Mucosa of gallbladder (tissue), 1 donor: ENCODE results near the gene COL16A1. TPM values are rescaled to one million over a fixed set of nuclear protein-coding genes. Genes with fewer than 3 reads are reported as not detected.

Experiments used
- DNase-seq: peaks from one replicate; pipeline ENCODE4 v3.0.0-alpha.2; 2020; ENCODE audit warnings: low spot score
- total RNA-seq: library from RNA; stranded (reverse); gene quantifications from one replicate; pipeline ENCODE4 v1.2.1, GENCODE V29; 2021
- donor health status: DM: no; HTN: no; CAD: no.

The COL16A1 gene
- total RNA-seq, 1 donor from 2014 or later = 52.5 TPM

GRCh38 chr1:31666263-31666963 is 37.4 kb downstream of the COL16A1 start:
- peak; percentile 72 for DNase-seq

DNA sequence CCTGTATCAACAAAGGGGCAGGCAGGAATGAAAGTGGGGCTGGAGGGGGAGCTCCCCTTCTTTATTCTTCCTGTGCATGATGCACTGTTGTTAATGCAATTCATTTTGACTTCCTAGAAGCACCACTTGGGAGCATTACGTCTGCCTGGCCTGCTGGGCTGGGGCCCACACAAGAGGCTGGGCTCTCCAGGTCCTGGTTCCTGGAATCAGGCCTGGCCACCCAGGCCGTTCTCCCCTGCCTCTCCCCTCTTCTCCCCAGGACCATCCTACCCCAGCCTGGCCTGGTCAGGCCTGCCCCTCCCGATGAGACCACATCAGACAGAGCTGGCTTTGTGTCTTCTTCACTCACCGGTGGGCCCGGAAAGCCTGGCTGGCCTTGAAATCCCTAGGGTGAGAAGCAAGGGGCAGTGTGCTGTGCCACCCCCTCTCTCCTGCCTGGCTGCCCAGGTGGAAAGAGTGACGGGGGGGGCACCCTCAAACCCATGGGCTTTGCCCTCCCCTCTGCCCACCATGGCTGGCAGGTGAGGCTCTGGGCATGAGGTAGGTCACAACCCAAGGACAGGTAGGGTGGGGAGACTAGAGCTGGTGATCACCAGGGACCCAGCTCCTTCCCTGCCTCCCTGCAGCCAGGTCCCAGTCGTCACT is 38.5 kb downstream of the COL16A1 start:
- no peak for DNase-seq

DNA sequence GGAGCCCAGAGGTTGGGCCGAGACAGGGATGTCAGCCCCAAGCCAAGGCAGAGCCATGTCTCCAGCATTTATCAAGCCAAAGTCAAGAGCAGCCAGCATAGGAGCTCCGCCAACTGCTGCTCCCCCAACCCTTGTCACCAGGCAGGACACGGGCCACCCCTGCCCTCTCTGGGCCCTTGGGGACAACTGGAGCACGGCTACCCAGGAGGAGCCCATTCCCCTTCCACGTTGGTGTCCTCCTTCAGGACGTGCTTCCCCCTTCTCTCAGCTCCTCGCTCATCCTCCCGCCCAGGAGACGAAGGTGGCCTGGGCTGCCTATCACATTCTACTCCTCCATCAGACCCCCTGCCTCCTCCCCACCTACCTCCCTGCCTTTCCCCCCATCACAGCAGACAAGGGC is 39.3 kb downstream of the COL16A1 start:
- DNase-seq = no peak

GRCh38 chr1:31663622-31664452 is 40.0 kb downstream of the COL16A1 start:
- peak; percentile 45 for DNase-seq

DNA sequence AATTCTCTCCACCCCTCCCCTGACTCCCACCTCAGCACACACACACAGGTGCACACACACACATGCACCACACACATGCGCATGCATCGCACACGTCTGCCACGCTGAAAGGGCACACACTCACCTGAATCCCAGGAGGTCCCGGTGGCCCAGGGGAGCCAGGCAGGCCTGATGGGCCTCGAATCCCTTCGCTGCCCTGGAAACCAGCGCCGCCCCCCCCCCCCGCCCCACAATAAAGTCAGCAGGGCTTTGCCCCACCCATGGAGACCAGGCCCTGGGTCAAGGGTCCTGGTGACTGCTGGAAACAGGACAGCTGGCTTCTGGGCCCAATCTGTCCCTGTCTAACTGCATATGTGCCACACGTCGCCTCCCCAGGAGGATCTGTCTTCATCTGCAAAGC is 41.4 kb downstream of the COL16A1 start:
- no peak for DNase-seq

- DNase-seq = no peak
These were observed 42.0 kb downstream of the COL16A1 start for GRCh38 chr1:31661856-31662255.

GRCh38 chr1:31660871-31661455 is 42.9 kb downstream of the COL16A1 start:
- DNase-seq = no peak

GRCh38 chr1:31659889-31660288 is 43.9 kb downstream of the COL16A1 start:
- DNase-seq = no peak

GRCh38 chr1:31658721-31659120 is 45.1 kb downstream of the COL16A1 start:
- DNase-seq = no peak

GRCh38 chr1:31657972-31658510 is 45.8 kb downstream of the COL16A1 start:
- DNase-seq = no peak

DNA sequence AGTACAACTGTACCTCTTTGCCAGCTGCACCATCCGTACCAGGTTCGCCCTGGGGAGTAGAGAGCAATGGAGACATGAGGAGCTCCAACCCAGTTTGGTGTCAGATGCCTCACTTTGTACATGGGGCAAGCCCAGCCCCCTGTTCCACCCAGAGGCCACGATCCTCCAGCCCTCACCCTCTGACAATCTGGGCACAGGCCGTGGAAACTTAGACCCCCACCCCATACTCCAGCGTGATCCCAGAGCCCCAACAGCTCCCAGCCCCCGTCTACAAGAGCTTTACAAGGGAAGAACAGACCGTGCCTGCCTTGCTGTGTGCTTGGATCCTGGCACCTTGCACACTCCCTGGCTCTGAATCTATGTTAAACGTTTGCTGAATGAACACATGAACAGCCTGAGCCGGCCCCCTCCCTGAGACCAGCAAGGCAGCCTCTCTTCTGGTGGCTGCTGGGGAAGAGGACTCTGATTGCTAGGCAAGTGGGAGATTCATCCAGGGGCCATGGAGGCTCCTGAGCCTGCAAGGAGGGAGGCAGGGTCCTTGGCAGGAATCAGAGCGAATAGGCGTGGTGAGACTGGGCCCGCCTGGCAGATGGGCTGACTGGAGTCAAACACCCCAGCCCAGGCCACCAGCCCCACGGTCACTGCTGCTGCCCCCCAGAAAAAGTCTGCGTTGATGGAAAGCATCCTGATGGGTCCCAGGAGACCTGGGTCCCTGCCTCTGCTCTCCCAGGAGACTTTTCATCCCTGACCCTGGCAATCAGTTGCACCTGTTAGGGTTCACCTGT is 46.6 kb downstream of the COL16A1 start:
- DNase-seq = no peak

- DNase-seq = no peak
These were observed 48.1 kb downstream of the COL16A1 start for GRCh38 chr1:31655756-31656155.

- no peak for DNase-seq
These were observed 48.7 kb downstream of the COL16A1 start for GRCh38 chr1:31655104-31655503.

DNA sequence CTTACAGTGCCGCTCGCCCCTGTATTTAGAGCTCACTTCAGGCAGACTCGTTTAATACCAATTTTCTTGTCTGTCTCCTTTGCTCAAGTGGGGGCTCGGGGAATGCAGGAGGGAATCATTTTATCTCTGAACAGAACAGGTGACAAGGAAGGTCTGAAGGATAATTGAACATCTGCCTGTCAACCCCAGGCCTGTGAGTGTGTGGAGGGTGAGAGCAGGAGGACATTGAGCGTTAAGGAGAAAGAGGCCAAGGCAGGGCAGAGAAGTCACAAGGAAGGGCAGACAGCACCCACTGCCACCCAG is 49.4 kb downstream of the COL16A1 start:
- no peak for DNase-seq

DNA sequence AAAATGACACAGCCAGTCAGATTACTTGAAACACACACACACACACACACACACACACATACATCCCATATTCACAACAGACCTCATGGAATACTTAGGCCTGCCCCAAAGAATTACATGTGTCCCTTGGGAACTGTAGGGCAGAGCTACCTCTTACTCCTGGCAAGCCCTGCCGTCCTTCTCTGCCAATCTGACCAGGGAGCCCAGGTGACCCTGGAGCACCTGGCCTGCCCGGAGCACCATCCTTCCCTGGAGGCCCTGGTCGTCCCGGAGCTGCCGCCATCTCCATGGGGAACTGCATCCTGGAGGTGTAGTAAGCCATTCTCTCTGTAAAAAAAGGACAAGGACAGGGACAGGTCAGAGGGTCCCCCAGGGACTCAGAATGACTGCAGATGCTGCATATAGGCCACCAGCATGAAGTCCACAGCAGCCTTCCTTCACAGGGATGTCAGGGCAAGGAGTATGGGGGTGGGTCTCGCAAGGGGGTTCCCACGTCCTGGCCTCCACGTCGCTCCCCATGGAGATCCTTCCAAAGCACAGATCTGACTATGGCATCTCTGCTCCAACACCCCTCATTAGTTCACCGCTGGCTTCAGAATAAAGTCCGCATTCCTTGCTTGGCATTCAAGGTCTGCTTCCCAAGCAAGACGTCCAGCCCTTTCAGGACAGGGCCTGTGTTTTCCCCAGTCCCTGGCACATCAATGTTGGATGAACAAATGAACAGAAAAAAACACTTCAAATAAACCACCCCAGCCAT is 49.9 kb downstream of the COL16A1 start:
- no peak for DNase-seq

DNA sequence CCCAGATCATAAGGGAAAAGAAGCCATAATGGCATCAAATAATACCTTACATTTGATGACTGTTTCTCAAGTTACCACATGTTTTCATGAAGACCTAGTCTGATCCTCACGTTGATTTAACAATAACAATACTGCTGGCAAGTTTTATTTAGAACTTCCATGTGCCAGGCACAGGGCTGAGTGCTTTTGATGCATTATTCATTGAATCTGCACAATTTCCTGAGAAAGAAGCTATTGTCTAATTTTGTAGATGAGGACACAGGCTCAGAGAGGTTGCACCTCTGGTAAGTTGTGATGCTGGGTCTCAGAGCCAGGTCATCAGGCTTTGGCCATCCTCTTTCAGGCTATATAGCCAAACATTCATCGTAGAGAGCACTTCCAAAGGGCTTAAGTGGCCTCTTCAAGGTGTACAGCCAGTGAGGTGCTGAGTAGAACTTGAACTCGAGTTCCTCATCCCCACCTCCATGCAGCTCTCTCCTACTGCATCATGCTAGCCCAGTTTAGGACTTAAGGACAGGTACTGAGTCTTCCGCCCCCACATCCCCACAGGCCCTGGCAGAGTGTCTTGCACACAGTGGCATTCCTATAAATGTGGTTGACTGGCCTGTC is 50.8 kb downstream of the COL16A1 start:
- no peak for DNase-seq

GRCh38 chr1:31651766-31652165 is 52.1 kb downstream of the COL16A1 start:
- DNase-seq = no peak

DNA sequence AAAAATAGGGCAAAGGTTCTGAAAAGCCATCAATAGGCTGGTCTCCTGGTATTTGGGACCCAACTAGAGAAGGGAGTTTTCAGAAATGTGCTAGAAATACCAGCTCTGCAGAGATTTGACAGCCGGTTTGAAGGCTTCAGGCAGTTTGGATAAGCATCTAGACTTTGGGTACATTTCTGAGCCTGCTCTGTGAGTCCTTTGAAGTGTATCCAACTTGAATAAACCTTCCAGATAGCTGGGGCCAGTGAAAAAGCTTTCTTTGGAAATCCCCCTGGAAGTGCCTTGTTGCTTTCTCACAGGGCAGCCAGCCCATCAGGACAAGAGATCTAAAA is 52.8 kb downstream of the COL16A1 start:
- no peak for DNase-seq

DNA sequence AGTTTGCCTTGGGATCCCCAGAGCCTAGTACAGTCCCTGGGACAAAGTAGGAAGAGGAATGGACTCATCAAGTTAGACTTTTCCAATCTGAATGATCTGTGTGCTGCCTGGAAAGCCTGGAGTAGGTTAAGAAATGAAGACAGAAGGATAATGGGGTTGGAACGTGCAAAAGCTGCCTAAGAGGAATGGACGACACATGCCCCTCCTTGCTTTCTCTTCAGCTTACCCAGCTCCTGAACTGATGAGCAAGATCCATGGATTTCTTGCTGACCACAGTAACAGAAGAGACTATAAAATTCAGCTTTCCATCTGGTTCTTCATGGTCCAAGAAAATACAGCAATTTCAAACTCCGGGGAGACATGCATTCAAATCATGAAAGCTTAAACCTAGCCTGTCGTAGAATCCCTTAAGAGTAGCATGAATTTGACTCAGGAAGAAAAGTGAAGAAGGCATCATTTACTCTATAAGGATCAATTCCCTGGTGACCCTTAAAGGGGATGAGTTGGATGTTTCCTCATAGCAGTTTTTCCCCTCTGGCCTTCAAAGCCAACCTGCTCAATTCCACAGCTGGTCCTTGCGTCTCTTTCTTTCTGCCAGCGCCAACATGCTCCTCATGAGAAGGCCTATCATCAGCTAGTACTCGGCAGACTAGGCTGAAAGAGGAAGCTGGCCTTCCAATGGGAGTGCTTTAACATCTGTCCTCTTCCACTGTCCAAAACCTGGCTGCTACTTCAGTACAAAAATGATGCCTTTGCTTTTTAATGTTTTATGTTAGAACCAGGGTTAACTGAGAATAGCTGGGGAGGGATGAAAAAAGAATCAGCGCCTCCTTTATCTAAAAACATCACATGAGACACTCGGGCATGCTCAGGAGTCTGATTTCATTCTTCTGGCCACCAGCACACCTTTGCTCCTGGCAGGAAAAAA is 53.4 kb downstream of the COL16A1 start:
- no peak for DNase-seq
